AG04450 (cell line): ENCODE data around the gene PRKAG2. TPM values are rescaled to one million over a fixed set of nuclear protein-coding genes. Genes with fewer than 3 reads are reported as not detected.
A peak's percentile ranks its signal among the peaks of the same experiment; 100 is the strongest.

ENCODE experiments used
- CTCF ChIA-PET: fragments of 300-600, 350-600 bp; formaldehyde crosslinking; extraction: SDS; loops from one replicate; lab custom pipeline; 2022; ENCODE audit warnings: antibody characterized with exemption, inconsistent platforms; lab: Charles Lee
- POLR2A ChIA-PET: fragments of 350-600 bp; formaldehyde crosslinking; extraction: SDS; loops from one replicate; lab custom pipeline; 2021; ENCODE audit warnings: antibody characterized with exemption, inconsistent platforms; lab: Yijun Ruan, JAX
- DNase-seq: peaks from one replicate; pipeline ENCODE4 v3.0.0-alpha.2; 2011; ENCODE audit warnings: low read depth, low spot score
- H3K27ac ChIP-seq: one replicate; pipeline ENCODE4 v1.5.1; 2012; ENCODE audit warnings: low read depth, low read length, control low read depth
- H3K27me3 ChIP-seq: one replicate; pipeline ENCODE4 v1.6.0; 2012; ENCODE audit warnings: low read length; ENCODE audit not compliant: control insufficient read depth, insufficient read depth
- H3K4me3 ChIP-seq: 2 replicates; pipeline ENCODE4 v1.5.1; 2011; ENCODE audit warnings: mild to moderate bottlenecking, low read depth, low read length, control low read depth
- H3K9me3 ChIP-seq: 2 replicates; pipeline ENCODE4 v1.5.1; 2012; ENCODE audit warnings: low read length; ENCODE audit not compliant: control insufficient read depth, insufficient read depth
- polyA plus RNA-seq: library from polyadenylated mRNA; depleted of rRNA; stranded (reverse); fragments of >200 nt; gene quantifications from 2 replicates; pipeline ENCODE4 v1.2.3, GENCODE V29; 2011
- TF ChIP-seq, protein P1 (sequence below): IDR thresholded peaks from 2 replicates; pipeline ENCODE4 v1.5.1; 2011; ENCODE audit warnings: low read depth, low read length, control low read depth, inconsistent platforms

Gene PRKAG2
- polyA plus RNA-seq, 1 experiment: 45.0 TPM

DNA sequence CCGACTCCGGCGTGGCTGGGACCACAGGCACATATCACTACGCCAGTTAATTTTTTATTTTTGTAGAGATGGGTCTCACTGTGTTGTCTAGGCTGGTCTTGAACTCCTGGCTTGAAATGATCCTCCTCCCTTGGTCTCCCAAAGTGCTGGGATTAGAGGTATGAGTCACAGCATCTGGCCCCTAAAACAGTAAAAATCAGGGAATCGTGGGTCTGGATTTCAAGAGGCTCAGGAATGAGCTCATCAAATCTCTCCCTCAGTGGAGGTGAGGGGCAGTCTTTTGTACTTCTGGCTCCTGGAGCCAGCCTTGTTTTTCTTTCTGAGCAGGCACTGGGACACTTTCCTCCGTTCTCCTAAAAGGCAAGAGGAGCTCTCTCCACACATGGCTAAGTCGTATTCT is 325.1 kb downstream of the PRKAG2 start:
- Histone ChIP-seq H3K4me3 (no peak overlapping the region), H3K9me3 (no peaks in the 10 kb centered on the region; the same call in 1 of the 2 replicates), H3K27ac (no peak overlapping the region), H3K27me3 (peaks cover 2% of the 10 kb centered on the region)
- no peak for DNase-seq
- CTCF ChIA-PET: interaction anchor here (1.0 to 1.5 kb wide), 2 partner anchors 207 to 208 kb away, joined by 3 to 4 read pairs; no protein-coding TSS in a partner anchor
- TF ChIP-seq, protein P1, sequence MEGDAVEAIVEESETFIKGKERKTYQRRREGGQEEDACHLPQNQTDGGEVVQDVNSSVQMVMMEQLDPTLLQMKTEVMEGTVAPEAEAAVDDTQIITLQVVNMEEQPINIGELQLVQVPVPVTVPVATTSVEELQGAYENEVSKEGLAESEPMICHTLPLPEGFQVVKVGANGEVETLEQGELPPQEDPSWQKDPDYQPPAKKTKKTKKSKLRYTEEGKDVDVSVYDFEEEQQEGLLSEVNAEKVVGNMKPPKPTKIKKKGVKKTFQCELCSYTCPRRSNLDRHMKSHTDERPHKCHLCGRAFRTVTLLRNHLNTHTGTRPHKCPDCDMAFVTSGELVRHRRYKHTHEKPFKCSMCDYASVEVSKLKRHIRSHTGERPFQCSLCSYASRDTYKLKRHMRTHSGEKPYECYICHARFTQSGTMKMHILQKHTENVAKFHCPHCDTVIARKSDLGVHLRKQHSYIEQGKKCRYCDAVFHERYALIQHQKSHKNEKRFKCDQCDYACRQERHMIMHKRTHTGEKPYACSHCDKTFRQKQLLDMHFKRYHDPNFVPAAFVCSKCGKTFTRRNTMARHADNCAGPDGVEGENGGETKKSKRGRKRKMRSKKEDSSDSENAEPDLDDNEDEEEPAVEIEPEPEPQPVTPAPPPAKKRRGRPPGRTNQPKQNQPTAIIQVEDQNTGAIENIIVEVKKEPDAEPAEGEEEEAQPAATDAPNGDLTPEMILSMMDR: no peak
- POLR2A ChIA-PET: interaction anchor here (0.7 kb wide), 1 partner anchor 46 kb away, joined by 5 read pairs; no protein-coding TSS in a partner anchor

DNA sequence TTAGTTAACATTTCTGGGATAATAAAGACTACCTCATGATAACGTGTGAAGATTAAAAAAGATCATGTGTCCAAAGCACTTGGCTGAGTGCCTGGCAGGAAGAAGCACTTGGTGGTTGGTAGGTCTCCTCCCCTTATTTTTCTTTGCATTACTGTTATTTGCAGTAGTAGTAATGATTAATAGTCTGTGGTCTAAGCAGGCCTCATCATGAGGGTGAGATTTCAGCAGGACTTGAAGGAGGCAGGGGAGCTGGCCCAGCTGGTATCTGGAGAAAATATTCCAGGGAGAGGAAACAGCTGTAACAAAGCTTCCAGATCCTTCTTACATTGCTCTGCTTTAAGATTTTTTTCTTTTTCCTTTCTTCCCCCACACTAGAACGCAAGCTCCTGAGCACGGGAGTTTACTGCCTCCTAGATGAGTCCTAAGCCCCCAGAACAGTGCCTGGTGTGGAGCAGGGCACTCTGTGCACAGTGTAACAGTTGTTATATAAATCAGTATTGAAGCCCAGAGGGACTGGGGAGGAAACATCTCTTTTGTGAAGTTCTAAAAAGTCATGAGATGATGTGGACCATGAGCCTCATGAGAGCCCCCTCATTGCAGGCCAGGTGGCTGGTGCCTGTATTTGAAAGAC is 326.1 kb downstream of the PRKAG2 start:
- TF ChIP-seq, protein P1: no peak
- peaks cover 9% of the 10 kb centered on the region for H3K27me3 ChIP-seq
- H3K4me3 ChIP-seq: no peak overlapping the region
- CTCF ChIA-PET: interaction anchor here (1.5 kb wide), 1 partner anchor 208 kb away, joined by 4 read pairs; no protein-coding TSS in a partner anchor
- H3K27ac ChIP-seq: peak overlapping the region; percentile 68
- peak; percentile 79 for DNase-seq
- H3K9me3 ChIP-seq: no peaks in the 10 kb centered on the region; the same call in 1 of the 2 replicates
- POLR2A ChIA-PET: interaction anchor here (0.9 to 1.4 kb wide), 3 partner anchors 8 to 91 kb away, joined by 3 to 13 read pairs (median 4); no protein-coding TSS in a partner anchor

- no peak overlapping the region for H3K4me3 ChIP-seq
- TF ChIP-seq, protein P1: no peak
- H3K9me3 ChIP-seq: no peaks in the 10 kb centered on the region; the same call in 1 of the 2 replicates
- H3K27ac ChIP-seq: no peak overlapping the region
- ChIA-PET CTCF (no interaction called here), POLR2A (interaction anchor here (0.6 to 1.4 kb wide), 3 partner anchors 9 to 90 kb away, joined by 3 to 13 read pairs (median 4); no protein-coding TSS in a partner anchor)
- DNase-seq: no peak
- H3K27me3 ChIP-seq: peaks cover 12% of the 10 kb centered on the region
Observed at GRCh38 chr7:151549644-151550043, 327.3 kb downstream of the PRKAG2 start.

- peaks cover 12% of the 10 kb centered on the region for H3K27me3 ChIP-seq
- ChIA-PET POLR2A (no interaction called here), CTCF (no interaction called here)
- no peaks in the 10 kb centered on the region; the same call in 1 of the 2 replicates for H3K9me3 ChIP-seq
- DNase-seq: no peak
- H3K4me3 ChIP-seq: no peak overlapping the region
- TF ChIP-seq, protein P1: no peak
- no peak overlapping the region for H3K27ac ChIP-seq
Observed at GRCh38 chr7:151549083-151549482, 327.8 kb downstream of the PRKAG2 start.

DNA sequence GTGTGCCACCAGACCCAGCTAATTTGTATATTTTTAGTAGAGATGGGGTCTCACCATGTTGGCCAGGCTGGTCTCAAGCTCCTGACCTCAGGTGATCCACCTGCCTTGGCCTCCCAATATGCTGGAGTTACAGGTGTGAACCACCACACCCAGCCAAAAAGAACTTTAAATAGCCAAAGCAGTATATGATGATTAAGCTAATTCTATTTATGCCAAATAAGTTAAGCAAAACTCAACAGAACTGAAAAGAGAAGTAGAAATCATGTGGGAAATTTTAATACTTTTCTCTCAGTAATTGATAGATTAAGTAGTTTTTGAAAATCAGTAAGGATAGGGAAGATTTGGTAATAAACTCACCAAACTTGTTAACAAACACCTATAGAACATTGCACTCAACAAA is 332.7 kb downstream of the PRKAG2 start:
- Histone ChIP-seq H3K9me3 (no peaks in the 10 kb centered on the region), H3K27me3 (peaks cover 12% of the 10 kb centered on the region), H3K27ac (no peak overlapping the region), H3K4me3 (no peak overlapping the region)
- no peak for DNase-seq
- TF ChIP-seq, protein P1: no peak
- POLR2A ChIA-PET: no interaction called here
- CTCF ChIA-PET: no interaction called here
